Cortex of kidney (tissue), 1 donor: ENCODE results near the gene CCDC179.

Experiments
- DNase-seq: peaks from one replicate; lab custom pipeline; 2025; lab: John Stamatoyannopoulos, UW

The CCDC179 gene

DNA sequence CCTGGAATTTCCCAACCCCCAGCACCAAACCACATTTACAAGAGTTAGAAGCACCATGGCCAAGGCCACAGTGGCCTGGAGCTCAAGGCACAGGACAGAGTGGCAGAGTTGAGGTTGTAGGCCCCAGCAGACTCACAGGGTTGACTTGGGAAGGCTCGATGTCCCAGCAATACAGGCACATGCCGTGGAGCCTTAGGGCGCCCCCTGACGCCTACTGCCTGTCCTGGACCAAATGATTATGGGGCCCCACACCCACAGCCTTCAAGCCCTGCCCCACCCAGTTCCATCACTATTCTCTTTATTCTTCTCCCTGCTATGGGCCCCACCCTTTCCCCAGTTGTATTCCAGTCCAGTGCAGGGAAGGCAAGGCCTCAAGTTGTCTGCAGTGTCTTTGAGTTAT is at the start of gene CCDC179:
TSS of gene CCDC179 (minus strand) at position 234 of the 400 bp plus-strand sequence. CDS start at position 181, 53 bp downstream.
- DNase-seq: no peak

DNA sequence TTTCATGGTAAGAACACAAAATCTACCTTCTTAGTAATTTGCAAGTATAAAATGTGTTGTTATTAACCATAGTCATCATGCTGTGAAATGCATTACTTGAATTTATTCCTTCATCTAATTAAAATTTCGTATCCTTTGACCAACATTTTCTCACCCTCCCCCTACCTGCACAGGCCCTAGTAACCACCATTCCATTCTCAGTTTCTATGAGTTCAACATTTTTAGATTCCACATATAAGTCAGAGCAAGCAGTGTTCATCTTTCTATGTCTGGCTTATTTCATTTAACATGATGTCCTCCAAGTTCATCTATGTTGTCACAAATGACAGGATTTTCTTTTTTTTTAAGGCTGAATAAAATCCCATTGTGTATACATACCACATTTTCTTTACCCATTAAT is 43.5 kb upstream of the CCDC179 start:
- no peak for DNase-seq

DNA sequence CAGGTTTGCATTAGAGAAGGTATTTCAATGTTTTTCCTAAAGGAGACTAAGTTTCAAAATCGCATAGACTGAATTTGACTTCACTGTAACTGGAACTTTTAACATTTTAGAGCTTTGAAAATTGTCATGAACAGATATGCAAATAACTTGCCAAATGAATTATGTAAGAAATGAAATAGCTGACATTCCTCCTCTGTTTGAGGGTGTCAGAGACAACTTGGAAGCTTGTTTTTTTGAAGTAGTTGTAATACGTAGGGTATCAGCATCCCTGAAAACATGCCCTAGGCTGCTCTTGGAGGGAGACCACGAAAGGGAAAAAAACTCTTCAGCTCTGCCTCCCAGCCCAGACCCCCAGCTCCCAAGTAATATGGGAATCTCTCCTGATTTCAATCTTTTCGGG is 41.3 kb upstream of the CCDC179 start:
- no peak for DNase-seq

DNA sequence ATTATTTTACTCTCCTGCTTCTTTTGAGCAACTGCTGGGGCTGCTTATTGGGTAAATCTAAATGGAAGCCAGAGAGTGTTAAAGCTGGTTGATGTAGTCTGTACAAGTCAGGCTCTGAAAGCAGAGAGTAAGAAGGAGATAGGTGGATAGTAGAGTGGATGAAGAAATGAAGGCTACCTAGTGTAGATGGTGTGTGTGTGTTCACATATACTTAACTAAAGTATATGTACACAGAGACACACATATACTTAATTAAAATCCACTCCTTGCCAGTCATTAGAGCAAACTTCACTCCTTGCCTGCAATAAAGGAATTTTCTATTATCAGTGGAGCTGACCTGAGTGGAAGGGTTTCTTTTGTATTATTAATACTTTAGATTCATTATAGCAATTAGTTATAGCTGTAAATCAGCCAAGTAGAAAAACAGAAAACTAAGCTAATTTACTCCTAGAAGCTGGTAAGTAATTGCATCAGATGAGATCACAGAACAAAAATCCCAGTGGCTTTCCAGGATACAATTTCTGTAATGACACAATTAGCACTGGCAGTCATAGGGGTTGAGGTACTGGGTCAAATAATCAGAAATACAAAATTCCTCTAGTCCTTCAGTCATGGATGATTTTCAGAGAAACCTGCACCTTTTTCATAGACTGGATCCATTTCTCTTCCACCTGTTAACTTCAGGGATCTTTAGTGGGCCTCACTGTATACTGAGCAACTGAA is 40.7 kb upstream of the CCDC179 start:
- no peak for DNase-seq

DNA sequence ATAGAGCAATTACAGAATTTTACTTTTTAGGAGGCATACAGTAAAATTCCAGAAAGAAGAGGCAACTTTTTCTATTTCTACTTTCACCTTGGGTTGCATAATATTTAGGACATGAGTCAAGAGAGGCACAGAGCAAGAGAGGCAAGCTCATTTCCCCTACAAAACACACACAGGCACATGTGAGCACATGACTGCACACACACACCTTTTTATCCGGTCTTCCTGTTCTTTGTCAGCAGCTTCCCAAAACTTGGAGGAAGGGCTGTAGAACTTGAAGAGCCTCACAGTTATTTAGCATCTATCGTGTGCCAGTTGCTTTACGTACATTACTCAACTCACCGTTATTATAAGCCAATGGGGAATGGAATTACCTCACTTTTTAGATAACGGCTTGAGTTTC is 37.8 kb upstream of the CCDC179 start:
- DNase-seq: no peak

DNA sequence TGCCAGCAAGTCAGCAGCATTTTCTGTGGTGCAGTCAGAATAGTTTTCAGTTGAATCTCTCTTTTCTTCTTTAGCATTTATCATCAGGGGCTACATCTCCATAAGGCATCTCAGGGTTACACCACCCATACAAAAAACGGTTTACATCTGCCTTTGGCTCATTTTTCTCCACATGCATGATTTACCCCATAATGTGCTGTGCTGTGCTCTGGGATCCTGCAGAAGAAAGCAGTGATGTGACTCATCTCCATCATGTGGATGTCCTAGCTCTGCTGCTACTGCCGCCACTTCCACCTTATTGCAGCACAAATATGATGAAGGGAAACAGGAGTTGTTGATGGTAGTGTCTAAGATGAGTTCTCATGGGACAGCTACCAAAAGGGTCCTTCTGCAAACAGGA is 30.0 kb upstream of the CCDC179 start:
- DNase-seq: no peak

DNA sequence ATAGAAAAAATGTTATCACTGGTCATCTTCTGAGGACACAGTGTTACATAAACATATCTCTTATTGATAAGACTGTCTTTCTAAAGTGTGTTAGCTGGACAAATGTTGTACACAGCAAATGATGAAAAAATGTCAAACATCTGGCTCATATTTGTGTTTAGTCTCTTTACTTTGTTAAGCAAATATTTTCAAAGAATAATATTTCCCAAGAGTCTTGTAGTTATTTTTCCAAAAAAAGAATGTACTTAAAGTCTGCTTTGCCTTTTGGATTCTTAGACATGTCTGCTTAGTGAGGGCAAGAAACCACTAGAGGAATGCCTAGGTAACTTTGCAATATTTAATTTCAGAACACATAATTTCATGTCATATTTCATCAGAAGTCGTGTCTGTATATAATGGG is 23.9 kb upstream of the CCDC179 start:
- no peak for DNase-seq

DNA sequence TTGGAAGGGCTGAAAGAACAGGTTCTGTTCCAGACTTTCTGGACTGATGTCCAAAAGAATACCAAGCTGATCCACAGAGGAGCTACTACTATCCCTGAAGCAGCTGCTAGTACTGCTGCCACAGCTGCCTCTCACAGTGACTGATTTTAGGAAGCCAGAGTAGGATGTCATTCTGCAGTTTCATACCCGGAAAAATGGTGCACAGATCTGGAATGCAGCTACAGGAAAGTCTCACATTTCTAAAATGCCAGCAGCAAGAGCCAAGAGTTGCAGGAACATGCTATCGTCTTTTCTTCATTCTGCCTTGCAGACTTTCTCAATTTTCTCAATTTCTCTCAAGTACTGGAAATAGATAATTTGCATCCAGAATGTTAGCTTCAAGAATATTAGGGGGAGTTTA is 19.4 kb upstream of the CCDC179 start:
- DNase-seq: no peak

DNA sequence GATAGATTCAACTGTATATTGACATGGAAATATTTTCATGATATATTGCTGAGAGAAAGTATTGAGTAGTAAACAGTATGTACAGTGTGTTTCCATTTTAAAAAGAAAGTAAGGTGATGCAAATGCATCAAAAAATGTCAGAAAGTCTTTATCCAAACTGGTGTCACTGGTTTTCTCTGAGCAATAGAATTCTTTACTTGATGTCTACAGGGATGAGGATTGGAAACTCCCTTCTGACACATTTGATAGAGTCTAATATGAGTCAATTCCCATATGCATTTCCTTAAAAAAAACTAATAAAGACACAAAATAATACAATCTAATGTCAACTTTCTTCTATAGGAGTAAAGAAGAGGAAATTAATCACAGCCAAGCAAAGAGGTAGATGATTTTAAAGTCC is 18.3 kb upstream of the CCDC179 start:
- no peak for DNase-seq

DNA sequence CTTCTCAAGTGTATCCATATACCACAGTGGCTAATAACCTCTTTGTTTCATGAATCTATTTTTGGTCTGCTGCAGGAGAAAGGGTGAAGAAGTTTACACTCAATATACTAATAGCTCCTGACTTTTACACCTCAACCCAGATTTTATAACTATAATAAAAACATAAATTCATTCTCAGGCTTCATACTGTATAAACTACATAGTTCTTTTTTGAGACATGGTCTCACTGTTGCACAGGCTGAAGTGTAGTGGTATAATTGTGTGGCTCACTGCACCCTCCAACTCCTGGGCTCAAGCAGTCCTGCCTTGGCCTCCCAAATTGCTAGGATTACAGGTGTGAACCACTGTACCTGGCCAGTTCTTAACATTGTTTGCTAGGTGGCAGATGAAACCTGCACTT is 17.8 kb upstream of the CCDC179 start:
- DNase-seq: no peak

DNA sequence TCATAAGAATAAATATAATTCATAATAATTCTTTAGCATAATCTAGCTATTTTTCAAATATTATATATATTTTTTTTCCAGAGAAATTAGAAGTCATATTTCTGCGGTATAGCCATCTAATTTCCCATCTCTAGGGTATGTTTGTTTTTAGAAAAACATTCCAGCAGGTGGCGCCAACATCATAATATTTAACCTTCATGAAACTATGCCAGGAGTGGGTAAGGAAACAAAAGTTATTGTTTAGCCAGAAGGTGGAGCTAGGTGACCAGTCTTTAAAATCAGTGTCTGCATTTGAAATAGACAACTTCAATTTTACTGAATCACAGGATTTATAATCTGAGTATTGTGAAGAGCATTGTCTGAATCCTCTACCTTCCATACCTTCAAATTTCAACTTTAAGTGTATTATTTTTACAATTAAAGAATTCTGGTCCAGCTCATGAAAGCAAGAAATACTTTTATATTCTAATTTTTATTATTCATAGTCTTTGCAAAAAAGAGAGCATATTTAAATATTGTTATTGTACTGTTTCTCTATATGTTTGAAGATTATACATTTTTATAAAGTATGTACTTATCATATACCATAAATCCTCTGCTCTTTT is 15.7 kb upstream of the CCDC179 start:
- DNase-seq: no peak

DNA sequence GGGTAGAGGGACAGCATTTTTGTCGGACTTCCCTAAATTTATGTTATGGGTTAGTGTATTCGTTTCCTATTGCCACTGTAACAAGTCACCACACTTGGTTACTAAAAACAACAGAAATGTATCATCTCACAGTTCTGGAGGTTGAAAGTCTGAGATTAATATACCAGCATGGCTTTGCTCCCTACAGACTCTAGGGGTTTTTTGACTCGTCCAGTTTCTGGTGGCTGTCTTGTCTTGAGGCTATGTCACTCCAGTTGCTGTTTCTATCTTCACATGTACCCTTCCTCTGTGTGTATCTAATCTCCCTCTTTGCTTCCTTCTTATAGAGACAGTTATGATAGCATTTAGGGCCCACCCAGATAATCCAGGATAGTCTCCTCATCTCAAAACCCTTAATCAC is 9.1 kb upstream of the CCDC179 start:
- DNase-seq: no peak

DNA sequence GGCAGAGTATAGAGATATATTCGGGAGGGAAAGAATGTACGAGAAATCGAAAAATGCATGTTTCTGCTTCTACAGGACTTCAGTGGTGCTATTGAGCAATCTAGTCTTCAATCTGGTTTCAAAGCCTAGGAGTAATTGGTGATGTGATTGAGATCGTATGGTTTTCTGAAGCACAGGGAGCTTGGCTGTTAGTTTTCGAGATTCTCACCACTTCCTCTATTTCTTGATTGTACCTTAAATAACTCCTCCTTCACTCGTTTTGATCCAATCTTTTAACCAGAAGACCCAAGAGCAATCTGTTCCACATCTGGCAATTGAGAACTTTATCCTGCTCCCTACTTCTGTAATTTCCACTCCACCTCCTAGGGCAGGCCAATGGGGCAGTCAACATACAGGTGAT is 518 bp downstream of the CCDC179 start:
- DNase-seq: no peak

DNA sequence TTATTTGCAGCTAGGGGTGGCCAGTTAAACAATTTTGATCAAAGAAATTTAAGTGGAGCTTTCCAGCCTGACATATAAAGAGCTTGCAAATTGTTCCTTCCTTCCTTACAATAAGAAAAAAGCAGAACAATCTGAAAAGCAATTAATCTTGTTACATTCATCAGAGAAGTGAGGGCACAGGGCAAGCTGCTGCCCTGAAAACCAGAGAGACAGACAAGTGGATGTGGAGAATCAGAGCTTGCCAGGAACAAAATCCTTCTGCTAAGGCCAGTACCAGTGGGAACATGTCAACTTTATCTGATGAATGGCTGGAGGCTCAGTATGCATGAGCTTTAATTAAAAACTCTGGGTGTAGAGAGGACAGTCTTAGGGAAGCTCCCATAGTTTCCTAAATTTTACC is 8.8 kb downstream of the CCDC179 start:
- DNase-seq: no peak

DNA sequence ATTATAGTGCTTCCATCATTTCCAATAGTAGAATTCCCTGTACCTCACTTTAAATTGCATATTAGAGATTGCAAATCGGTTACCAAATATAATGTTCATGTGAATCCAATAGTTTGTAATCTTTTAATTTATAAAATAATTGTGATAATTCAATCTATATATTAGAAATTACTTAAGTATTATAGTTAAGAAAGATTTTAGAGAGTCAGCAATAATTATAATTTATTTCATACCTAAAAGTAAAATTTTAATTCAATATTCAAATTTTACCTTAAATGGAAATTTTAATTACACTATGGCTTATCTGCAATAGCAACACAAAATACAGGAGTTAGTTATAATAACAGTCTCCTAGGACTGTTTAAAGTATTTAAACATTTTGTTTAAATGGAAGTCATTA is 13.5 kb downstream of the CCDC179 start:
- no peak for DNase-seq

DNA sequence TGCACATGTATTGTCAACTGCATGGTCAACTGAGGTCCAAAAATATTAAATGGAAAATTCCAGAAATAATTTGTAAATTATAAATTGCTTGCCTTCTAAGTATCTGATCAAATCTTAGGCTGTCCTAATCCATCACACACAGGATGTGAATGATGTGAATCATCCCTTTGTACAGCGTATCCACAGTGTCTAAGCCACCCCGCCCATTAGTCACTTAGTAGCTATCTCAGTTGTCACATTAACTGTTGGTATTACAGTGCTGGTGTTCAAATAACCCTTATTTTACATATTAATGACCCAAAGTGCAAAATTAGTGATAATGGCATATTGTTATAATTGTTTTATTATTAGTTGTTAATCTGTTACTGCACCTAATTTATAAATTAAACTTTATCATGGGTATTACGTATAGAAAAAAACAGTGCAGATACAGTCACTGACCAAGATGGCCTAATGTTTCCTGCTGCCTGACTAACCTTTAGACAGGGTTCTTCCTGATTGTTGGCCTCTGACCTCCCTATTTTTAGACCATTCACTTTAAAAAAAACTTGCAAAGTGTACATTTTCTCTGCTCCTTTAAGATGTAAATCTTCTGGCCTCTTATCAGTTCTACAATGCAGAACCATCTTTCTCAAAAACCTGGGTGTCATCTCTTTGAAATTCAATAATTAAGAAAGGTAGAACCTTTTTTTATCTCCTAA is 27.8 kb downstream of the CCDC179 start:
- no peak for DNase-seq

DNA sequence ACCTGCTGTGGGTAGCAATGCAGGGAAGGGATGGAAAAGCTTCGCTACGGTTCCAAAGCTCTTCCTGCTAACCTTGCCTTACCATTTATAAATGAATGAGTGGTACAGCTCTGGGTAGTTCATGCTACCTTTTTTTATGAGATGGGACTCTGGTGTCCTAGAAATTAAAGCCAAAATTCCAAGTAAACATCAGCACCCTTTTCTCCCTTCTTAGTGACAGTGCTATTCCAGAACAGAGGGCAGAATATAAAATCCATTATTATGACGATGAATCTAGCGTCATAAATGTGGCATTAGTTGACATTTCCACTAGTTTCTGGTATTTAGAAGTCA is 30.2 kb downstream of the CCDC179 start:
- no peak for DNase-seq

DNA sequence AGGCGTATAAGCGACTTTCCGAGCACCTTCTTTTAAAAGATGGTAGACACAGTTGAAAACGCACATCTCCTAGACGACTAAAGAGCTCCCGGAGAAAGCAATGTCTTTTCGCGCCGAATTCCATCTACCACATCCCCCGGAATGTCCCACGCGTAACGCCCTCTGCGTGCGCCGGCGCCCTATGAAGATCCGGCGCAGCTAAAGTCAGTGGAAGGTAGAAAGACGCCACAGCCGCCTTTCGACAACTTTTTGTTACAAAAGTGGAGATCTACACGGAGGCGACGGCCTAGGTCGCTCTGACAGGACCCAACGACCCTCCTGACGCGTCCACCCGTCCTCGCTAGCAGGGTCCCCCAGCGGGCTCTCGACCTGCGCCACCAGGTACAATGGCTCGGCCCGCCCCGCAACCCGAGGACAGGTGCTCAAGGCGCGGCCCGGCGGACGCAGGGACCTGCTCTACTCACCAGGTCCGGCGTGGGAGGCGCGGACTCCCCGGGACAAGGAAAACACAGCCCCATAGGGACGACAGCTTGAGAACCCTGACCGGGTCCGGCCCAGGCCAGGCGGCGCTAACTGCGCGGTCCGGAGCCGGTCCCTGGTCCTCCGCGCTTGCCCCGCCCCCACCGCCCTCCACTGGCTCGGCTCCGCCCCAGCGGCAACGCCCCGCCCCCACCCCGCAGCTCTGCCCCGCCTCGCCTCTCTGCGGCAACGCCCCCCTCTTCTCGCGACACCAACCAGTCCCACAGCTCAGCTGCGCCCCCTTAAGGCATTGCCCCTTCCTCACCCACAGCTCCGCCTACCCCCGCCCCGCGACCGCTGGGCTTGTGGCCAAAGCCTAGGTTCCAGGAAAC is 30.8 kb downstream of the CCDC179 start, which contains the start of gene SVIP:
TSS of gene SVIP (minus strand) at position 571 of the 851 bp plus-strand sequence. CDS start at position 518, 53 bp downstream.
- DNase-seq: peak; percentile 31

DNA sequence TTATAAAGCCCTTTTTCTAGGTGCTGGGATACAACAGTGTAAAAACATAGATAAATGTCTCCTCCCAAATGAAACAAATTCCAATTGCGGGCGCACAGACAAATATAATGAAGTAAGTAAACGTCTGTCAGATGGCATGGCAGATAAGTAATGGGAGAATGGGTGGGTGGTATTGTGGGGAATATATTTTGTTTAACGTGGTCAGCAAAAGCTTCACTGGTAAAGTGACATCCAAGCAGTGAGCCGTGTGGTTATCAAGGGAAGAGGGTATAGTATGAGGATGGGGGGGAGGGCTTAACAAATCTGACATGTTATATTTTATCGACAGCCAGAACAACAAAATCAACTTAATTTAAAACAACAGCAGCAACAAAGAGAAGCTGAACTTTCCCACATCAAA is 31.9 kb downstream of the CCDC179 start:
- DNase-seq: no peak

DNA sequence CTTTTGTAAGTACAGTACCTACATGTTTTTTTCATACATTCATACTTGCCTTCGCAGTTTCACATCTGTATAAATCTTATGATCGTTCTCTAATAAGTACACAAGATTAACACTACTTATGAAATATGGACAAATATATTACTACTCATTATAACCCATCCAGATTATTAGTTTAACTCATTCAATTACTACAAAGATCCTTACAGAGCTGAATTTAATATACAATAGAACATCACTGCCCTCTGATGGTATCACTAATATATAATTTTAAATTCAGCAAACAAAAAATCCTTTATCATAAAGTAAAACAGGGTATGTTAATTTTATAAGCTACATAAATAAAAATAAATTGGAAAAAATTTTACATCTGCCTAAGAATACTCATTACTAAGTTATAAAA is 38.1 kb downstream of the CCDC179 start:
- no peak for DNase-seq

DNA sequence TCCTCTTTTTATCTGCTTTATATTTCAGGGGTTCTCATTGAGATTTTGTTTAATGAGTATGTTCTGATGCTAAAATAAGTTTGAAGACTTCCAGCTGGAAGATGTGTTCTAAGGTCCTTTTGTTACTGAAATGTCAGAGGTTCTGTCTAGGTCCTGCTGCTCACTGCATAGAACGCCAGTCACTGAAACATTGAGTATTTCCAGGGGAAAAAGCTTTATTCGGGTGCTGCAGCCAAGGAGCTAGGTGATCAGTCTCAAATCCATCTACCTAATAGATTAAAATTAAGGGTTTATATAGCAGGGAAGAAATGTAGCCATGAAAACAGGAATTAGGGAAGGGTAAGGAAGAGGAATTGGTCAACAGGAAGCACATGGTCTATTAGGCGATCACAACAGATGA is 50.4 kb downstream of the CCDC179 start:
- DNase-seq: no peak

DNA sequence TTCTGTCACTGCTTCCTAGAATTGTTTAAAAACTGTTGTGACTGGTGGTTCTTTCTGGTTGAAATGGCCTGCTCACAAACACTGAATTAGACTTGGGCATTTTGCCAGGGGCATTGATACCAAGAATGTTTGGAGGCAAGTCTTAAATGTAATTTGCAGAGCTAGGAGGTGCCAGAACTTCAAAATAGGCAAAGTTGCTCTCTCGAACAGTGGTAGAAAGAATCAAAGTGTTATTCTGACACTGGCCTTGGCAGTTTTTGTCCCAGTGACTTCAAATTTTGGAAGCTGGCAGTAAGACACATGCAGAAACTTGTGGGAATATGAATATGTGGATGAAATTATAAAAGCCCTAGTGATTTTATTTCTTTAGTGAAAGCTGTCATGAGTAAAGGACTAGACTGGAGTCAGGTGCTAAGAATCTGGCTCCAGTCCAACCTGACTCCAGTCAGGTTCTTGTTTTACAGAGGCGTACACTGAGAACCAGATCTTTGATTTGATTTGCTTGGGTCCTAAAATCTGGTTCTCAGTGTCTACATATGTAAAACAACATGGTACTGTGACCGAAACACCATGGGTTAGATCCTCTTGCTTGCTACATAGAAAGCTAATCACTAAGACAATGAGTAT is 51.6 kb downstream of the CCDC179 start:
- no peak for DNase-seq
